Fibroblast of the aortic adventitia (primary cell): ENCODE measurements around the gene PTK6. TPM values are rescaled to one million over a fixed set of nuclear protein-coding genes. Genes with fewer than 3 reads are reported as not detected.

Experiments used
- DNase-seq: peaks from one replicate; pipeline ENCODE4 v3.0.0-alpha.2; 2010; ENCODE audit warnings: low read depth
- H3K4me3 ChIP-seq: 2 replicates; pipeline ENCODE4 v1.5.1; 2011; ENCODE audit warnings: low read depth, mild to moderate bottlenecking, control low read depth, low read length, moderate library complexity
- total RNA-seq: library from RNA; depleted of rRNA; stranded (reverse); fragments of >200 nt; gene quantifications from 2 replicates; pipeline ENCODE4 v1.2.3, GENCODE V29; 2012; ENCODE audit warnings: low replicate concordance
- TF ChIP-seq, protein P1 (sequence below): IDR thresholded peaks from 2 replicates; pipeline ENCODE4 v1.5.1; 2011; ENCODE audit warnings: mild to moderate bottlenecking, low read length, control low read depth, inconsistent platforms; ENCODE audit not compliant: insufficient read depth

The PTK6 gene
- total RNA-seq, 1 donor, result not detected

DNA sequence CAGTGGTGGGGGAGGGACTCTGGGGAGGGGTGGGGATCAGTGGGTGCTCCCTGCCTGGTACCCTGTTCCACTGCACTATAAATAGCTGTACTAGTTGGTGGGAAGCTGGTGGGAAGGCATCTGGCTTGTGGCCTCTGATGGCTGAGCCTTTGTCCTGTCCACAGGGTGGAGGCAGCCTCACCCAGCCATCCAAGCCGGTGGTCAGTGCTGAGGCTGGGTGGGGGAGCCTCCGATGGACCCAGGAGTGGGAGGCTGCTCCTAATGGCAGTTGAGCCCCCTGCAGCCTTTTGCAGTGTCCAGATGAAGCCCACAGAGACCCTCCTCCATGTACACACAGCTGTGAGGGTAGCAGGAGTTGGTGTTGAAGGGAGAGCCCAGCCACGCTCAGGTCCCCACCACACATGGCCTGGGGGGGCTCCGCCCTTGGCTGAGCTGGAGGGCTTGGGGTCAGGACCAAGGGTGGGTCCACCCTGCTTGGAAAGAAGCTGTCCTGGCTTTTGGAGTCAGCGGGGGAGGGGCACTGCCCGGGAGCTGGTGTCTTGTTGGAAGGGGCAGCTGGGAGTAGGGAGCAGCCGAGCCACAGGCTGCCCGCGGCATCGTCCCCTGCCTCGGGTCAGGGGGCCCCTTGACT lies 14.1 kb downstream of the PTK6 start:
- TF ChIP-seq, protein P1, sequence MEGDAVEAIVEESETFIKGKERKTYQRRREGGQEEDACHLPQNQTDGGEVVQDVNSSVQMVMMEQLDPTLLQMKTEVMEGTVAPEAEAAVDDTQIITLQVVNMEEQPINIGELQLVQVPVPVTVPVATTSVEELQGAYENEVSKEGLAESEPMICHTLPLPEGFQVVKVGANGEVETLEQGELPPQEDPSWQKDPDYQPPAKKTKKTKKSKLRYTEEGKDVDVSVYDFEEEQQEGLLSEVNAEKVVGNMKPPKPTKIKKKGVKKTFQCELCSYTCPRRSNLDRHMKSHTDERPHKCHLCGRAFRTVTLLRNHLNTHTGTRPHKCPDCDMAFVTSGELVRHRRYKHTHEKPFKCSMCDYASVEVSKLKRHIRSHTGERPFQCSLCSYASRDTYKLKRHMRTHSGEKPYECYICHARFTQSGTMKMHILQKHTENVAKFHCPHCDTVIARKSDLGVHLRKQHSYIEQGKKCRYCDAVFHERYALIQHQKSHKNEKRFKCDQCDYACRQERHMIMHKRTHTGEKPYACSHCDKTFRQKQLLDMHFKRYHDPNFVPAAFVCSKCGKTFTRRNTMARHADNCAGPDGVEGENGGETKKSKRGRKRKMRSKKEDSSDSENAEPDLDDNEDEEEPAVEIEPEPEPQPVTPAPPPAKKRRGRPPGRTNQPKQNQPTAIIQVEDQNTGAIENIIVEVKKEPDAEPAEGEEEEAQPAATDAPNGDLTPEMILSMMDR, result no peak
- no peak overlapping the region for H3K4me3 ChIP-seq
- no peak for DNase-seq

DNA sequence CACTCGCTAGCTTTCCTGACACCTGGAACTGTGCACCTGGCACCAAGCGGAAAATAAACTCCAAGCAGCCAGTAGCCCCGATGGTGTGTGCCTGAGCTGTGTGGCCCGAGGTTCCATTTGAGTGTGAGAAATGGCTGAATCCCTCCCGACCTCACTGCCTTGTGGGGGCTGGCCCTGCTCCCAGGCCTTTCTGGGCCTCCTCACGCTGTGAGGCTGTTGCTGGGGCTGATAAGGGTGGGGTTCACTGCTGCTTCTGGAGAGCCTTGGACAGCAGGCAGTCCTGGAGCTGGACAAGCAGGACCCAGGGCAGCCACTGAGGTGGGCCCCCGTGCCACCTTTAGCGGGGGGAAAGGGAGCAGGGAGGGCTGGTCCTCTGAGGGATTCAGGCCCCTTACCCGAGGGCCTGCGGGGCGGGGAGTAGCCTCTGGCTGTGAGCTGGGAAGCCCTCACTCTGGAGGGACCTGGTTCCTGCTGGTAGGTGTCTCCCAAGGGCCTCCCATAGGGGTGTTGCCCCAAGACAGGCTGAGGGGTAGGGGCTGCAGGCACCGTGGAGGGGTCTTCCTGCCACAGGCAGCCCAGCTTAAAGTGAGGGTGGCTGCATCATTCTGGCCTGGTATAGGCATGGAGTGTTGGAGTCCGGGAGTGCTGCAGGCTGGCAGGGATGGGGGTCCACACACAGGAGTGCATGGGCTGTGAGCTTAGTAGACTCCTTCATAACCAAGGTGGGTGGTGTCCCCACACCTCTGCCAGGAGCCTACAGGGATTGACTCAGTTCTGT lies 14.9 kb downstream of the PTK6 start:
- peak overlapping the region; percentile 85 for H3K4me3 ChIP-seq
- peak; percentile 29 for DNase-seq
- TF ChIP-seq, protein P1, result no peak

DNA sequence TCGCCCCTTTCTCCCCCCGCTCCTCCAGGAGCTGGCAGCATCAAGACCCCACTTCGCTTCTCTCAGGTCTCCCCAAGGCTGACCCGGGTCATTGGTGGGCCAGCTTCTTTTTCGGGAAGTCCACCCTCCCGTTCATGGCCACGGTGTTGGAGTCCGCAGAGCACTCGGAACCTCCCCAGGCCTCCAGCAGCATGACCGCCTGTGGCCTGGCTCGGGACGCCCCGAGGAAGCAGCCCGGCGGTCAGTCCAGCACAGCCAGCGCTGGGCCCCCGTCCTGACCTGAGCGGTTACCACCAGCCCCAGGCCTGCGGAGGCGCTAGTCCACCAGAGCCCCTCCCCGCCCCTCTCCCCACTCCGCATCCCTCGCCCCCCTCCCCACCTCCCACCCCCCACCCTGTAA lies 15.6 kb downstream of the PTK6 start:
- TF ChIP-seq, protein P1, result no peak
- no peak for DNase-seq
- peak overlapping the region; percentile 85 for H3K4me3 ChIP-seq

DNA sequence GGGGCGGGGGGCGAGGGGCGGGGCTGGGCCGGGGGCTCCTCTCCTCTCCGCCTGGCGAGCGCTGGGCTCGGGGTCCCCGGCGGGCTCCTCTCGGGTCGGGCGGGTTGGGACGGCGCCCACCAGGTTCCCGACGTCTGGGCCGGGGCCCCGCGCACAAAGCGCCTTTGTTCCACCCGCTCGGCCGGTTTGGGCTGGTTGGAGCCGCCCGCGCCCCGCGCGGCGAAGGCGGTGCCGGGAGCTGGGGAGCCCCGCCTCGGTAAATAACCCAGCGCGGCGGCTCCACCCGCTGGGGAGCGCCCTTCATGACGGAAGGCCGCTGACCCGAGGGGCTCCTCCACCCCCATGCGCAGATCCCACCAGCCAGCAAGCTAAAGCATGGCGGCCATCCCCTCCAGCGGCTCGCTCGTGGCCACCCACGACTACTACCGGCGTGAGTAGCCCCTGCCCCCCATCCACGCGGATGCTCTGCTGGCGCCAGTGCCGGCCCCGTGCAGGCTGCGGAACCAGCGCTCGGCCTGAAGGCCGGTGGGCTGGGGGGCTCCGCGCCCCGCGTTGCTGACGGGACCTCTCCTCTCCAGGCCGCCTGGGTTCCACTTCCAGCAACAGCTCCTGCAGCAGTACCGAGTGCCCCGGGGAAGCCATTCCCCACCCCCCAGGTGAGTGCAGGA lies 16.1 kb downstream of the PTK6 start:
- TF ChIP-seq, protein P1, result no peak
- DNase-seq, result peak; percentile 60
- peak overlapping the region; percentile 85 for H3K4me3 ChIP-seq

DNA sequence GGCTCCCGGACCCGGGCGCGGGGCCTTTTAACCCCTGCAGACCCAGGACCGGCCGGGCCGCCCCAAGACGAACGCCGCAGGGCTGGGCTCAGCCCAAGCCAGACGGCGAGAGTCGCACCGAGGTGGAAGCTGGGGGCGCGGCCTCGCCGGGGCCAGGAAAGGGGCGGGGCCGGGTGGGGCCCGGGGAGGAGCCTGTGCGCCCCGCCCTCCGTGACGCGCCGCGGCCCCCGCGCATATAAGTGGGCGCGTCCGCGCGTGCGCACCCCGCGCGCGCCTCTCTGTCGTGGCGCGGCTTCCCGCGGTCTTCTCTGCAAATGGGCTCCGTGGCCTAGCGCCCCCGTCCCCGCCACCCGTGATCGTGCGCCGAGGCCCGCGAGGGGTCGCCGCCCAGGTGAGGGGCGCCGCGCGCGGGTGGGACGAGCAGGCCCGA lies 16.7 kb downstream of the PTK6 start, which contains the start of gene PPDPF:
Gene PPDPF, plus strand, starts transcription at position 262 of the 430 bp plus-strand sequence. CDS start 544 bp downstream, outside the sequence.
- DNase-seq, result peak; percentile 77
- H3K4me3 ChIP-seq, result peak within 1 kb of the TSS; percentile 85
- TF ChIP-seq, protein P1, result no peak

DNA sequence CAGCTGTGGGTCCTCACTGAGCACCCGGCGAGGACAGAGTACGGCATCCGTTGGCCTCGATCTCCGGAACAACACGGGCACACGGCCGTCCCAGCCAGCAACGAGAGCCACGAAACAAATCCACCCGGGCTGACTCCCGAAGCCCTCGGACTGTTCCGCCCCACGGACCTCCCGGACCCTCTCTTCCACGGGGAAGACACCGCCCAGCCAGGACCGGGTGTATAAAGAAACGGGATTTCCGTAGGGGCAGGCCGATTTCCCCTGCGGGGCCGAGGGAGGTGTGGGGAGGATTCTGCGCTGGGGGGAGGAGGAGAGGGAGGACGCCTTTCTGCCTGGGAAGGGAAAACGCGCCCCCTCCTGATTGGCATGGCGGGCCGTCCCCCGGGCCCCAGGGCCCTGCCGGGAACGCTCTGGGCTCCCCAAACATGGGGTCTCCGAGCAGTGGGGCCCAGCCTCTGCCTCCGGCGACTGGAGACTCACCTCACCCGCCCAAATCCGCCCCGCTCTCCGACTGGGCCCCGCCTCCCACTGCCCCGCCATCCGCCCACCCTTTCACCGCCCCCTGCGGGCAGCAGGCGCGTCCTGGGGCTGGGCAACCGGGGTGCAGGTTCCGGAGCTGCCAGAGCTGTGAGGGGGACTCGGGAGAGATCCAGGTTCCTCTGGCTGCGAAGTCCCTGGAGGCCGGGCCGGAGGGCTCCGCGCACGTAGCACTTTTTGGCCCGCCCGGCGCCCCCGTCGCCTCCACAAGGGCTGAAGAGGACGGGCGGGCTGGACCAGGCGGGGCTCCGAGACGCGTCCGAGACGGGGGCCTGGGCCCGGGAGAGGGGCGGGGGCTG lies 17.3 kb downstream of the PTK6 start:
- peak overlapping the region; percentile 72 for H3K4me3 ChIP-seq
- no peak for DNase-seq
- TF ChIP-seq, protein P1, result peak; percentile 36
